Endothelial cell (in vitro differentiated cells): ENCODE results near the gene ADGRG3. TPM values are rescaled to one million over a fixed set of nuclear protein-coding genes. Genes with fewer than 3 reads are reported as not detected.
A peak's percentile ranks its signal among the peaks of the same experiment; 100 is the strongest.

Experiments used
- DNase-seq: peaks from one replicate; pipeline ENCODE4 v3.0.0; 2021; ENCODE audit warnings: low spot score
- H3K27ac Mint-ChIP-seq: one replicate; pipeline ENCODE4 v1.8.0; 2021; ENCODE audit warnings: mixed read lengths, inconsistent platforms; ENCODE audit not compliant: unreplicated experiment
- H3K27me3 Mint-ChIP-seq: one replicate; pipeline ENCODE4 v1.8.0; 2021; ENCODE audit warnings: mild to moderate bottlenecking, moderate library complexity, mixed read lengths, inconsistent platforms; ENCODE audit not compliant: unreplicated experiment
- H3K36me3 Mint-ChIP-seq: one replicate; pipeline ENCODE4 v1.8.0; 2021; ENCODE audit warnings: mild to moderate bottlenecking, low read depth, mixed read lengths, inconsistent platforms; ENCODE audit not compliant: unreplicated experiment
- H3K4me1 Mint-ChIP-seq: one replicate; pipeline ENCODE4 v1.8.0; 2021; ENCODE audit warnings: mild to moderate bottlenecking, mixed read lengths, inconsistent platforms; ENCODE audit not compliant: unreplicated experiment
- H3K4me3 Mint-ChIP-seq: one replicate; pipeline ENCODE4 v1.8.0; 2021; ENCODE audit warnings: mild to moderate bottlenecking, mixed read lengths, inconsistent platforms; ENCODE audit not compliant: unreplicated experiment
- H3K9me3 Mint-ChIP-seq: one replicate; pipeline ENCODE4 v1.8.0; 2021; ENCODE audit warnings: mixed read lengths, inconsistent platforms; ENCODE audit not compliant: unreplicated experiment
- CTCF ChIP-seq: fragments of 200-600 bp; sonication (generic); IDR thresholded peaks from one replicate; pipeline ENCODE4 v1.5.0; 2021; ENCODE audit warnings: antibody characterized with exemption; ENCODE audit not compliant: unreplicated experiment
- total RNA-seq: library from RNA; stranded (reverse); fragmentation: NEBNext Ultra II Directional; extraction: Animal tissue kit (Norgen Biotek cat#: 25700); gene quantifications from one replicate; pipeline ENCODE4 v1.2.1, GENCODE V29; 2021; ENCODE audit not compliant: unreplicated experiment

Gene ADGRG3
- total RNA-seq, 1 donor from 2014 or later = 0.31 TPM

GRCh38 chr16:57637020-57637419 lies 31.1 kb upstream of the ADGRG3 start:
- peaks cover 21% of the 10 kb centered on the region for H3K4me1 Mint-ChIP-seq
- no peak for TF ChIP-seq CTCF

GRCh38 chr16:57637424-57637823 lies 30.7 kb upstream of the ADGRG3 start:
- H3K9me3 Mint-ChIP-seq = no peaks in the 10 kb centered on the region
- peaks cover 21% of the 10 kb centered on the region for H3K4me1 Mint-ChIP-seq
- DNase-seq = peak; percentile 28
- H3K27ac Mint-ChIP-seq = peak overlapping the region; percentile 49
- H3K27me3 Mint-ChIP-seq = peaks cover 10% of the 10 kb centered on the region
- TF ChIP-seq CTCF = no peak
- H3K36me3 Mint-ChIP-seq = no peaks in the 10 kb centered on the region
- no peak overlapping the region for H3K4me3 Mint-ChIP-seq

More at GRCh38 chr16:57637020-57637419, 31.1 kb upstream of the ADGRG3 start:
- Mint-ChIP-seq H3K9me3 (no peaks in the 10 kb centered on the region), H3K27me3 (peaks cover 10% of the 10 kb centered on the region), H3K27ac (peak overlapping the region; percentile 49), H3K4me3 (no peak overlapping the region), H3K36me3 (no peaks in the 10 kb centered on the region)
- no peak for DNase-seq

- Mint-ChIP-seq H3K27me3 (peaks cover 10% of the 10 kb centered on the region), H3K4me1 (peaks cover 21% of the 10 kb centered on the region), H3K9me3 (no peaks in the 10 kb centered on the region), H3K27ac (peak overlapping the region; percentile 49), H3K36me3 (no peaks in the 10 kb centered on the region), H3K4me3 (no peak overlapping the region)
- no peak for DNase-seq
- TF ChIP-seq CTCF = no peak
Measured at GRCh38 chr16:57637965-57638364, 30.1 kb upstream of the ADGRG3 start.

- Mint-ChIP-seq H3K4me1 (peaks cover 21% of the 10 kb centered on the region), H3K27ac (no peak overlapping the region), H3K9me3 (no peaks in the 10 kb centered on the region), H3K27me3 (peaks cover 12% of the 10 kb centered on the region), H3K4me3 (no peak overlapping the region), H3K36me3 (no peaks in the 10 kb centered on the region)
- no peak for TF ChIP-seq CTCF
- DNase-seq = no peak
Measured at GRCh38 chr16:57638381-57638780, 29.7 kb upstream of the ADGRG3 start.

GRCh38 chr16:57639172-57639887 lies 28.8 kb upstream of the ADGRG3 start:
- Mint-ChIP-seq H3K27ac (no peak overlapping the region), H3K36me3 (no peaks in the 10 kb centered on the region), H3K27me3 (peaks cover 11% of the 10 kb centered on the region), H3K9me3 (no peaks in the 10 kb centered on the region), H3K4me1 (peaks cover 21% of the 10 kb centered on the region), H3K4me3 (no peak overlapping the region)
- TF ChIP-seq CTCF = no peak
- peak; percentile 68 for DNase-seq
